SH-SY5Y (cell line): ENCODE measurements around the gene SEC11A.

Experiments used
- GATA2 ChIP-seq: IDR thresholded peaks from 2 replicates; pipeline ENCODE4 v1.6.1; 2011; ENCODE audit warnings: mild to moderate bottlenecking, low read depth, low read length
- GATA3 ChIP-seq: IDR thresholded peaks from 2 replicates; pipeline ENCODE4 v1.6.1; 2011; ENCODE audit warnings: low read depth, mild to moderate bottlenecking, low read length, moderate library complexity

The SEC11A gene

GRCh38 chr15:84659904-84660781 lies 55.8 kb downstream of the SEC11A start:
- TF ChIP-seq GATA3 (no peak), GATA2 (no peak)

DNA sequence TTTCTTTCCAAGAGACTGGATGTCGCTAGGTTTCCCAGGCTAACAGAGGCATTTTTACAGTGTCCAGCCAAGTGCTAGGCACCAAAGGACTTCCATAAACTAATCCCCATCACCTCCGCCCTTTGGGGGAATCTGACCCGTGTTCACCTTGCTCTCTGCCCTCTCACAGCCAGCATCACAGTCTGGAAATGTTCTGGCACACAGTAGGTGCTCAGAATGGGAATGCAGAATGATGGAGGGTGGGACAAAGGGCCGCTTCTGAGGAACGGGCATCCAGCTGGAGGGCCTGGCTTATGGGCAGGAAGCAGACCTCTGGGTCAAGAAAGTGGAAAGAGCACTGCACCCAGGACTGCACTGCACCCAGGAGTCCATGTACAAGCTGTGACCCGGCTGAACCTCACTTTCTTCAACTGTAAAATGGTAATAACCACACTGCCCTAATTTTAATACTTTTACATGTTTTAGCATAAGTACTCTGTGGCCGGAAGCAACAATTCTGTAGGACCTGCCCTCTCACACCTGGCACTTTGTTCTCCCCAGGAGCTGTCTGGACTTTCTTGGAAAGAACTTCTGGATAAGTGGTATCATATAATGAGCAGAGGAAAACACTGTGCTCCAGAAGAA lies 57.0 kb downstream of the SEC11A start:
- TF ChIP-seq GATA3 (no peak), GATA2 (no peak)

GRCh38 chr15:84658080-84658787 lies 57.7 kb downstream of the SEC11A start, which contains the start of gene NMB:
TSS of gene NMB (minus strand) at chr15:84658199. CDS start at chr15:84658152, 47 bp downstream.
- TF ChIP-seq GATA2 (no peak), GATA3 (no peak)

GRCh38 chr15:84657748-84658079 lies 58.2 kb downstream of the SEC11A start:
- no peak for TF ChIP-seq GATA2
- TF ChIP-seq GATA3, result no peak

DNA sequence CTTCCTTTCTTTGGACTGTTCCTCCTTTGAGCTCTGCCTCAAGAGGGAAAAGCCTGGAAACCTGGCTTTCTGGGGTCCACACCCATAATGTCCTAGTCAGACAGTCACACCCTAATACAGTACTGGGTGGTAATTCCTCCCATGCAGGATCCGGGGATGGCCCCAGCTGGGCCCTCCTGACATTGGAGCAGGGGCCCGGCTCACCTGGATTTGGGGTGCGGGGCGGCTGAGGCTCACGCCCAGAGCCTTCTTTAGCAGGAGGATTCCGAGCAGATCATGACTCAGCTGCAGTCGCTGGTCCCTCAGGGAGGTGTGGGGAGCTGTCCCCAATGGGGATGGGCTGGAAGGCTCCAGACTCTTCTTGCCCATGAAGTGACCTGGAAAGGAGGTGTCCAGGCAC lies 59.0 kb downstream of the SEC11A start:
- TF ChIP-seq GATA3, result no peak
- no peak for TF ChIP-seq GATA2

DNA sequence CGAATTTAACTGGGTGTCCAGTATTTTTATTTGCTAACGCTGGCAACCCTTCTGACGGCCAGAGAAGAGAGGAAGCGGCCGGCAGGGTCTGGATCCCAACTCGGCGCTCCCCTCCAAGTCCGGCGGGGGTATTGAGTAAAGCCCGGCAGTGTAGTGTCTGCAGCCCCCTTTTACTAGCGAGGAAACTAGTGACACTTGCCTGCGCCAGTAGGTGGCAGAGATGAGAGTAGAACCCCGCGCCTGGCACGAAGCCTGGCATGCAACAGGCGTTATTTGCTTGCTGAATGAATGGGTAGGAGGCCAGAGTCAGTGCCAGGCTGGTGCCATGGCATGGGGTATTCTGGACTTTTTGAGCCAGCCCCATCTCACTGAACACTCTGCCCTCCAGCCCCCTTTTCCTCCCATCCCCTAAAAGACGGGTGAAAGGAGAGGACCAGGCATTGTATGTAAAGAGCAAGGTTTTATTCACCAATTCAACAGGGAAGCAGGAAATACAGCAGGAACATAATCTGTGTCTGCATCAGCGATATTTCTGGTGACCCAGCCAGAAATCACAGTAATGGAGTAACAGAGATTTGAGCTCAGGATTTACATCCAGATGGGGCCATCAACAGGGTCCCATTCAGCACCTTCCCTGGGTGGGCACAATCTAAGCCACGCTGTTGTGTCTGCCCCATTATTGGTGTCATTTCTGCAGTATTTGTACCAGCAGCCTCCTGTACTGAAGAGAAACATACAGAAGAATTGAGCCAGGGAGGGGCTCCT lies 61.1 kb downstream of the SEC11A start:
- no peak for TF ChIP-seq GATA2

DNA sequence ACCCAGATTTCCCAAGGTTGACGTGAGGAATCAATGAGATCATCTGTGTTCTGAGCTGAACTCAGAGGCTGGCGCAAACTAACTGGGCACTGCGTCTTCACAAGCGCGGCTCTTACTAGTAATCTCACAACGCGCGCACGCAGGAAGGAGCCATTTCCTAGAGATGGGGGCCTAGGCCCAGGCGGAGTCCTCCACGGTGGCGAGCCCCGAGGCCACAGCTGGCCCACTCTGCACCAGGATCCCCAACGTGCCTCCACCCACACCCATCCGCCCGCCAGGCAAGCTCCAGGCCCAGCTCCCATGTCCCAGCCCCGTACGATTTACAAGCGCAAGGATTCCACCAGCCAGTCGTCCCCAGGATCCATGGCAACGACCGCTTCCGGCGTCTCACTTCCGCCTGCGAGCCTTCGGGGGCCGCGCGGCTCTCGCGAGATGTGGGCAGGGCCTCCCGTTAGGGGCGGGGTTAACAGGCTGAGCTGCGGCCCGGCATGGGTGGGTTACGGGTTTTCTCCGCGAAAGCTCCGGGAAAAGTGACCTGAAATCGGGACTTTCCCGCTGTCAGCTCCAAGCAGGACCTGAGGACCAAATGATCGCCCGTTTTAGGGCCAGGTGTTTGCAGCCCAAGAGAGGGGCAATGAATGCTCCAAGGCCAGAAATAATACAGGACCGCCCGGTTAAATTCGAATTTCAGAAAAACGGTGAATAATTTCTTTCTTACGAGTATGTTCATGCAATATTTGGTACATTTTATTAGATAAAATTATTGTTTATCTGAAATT lies 61.8 kb downstream of the SEC11A start, which contains the start of gene WDR73:
WDR73 (minus strand) TSS at position 374 of the 779 bp plus-strand sequence; CDS start at position 365, 9 bp downstream.
- no peak for TF ChIP-seq GATA3
- TF ChIP-seq GATA2, result no peak

DNA sequence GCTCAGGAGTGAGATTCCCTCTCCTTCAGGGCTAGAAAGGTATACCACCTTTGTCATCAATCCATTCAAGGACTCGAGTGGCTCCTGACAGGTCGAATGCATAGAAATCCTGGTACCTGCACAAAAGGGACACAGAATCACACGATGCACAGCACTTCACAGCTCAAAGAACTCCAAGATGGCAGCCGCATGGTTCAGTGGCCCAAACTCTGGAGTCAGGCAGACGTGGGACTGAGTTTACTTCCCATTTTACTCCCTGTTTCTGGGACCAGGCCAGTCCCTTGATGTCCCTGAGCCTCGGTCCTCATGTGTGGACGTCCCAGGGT lies 62.4 kb downstream of the SEC11A start:
- TF ChIP-seq GATA3 (no peak), GATA2 (no peak)

DNA sequence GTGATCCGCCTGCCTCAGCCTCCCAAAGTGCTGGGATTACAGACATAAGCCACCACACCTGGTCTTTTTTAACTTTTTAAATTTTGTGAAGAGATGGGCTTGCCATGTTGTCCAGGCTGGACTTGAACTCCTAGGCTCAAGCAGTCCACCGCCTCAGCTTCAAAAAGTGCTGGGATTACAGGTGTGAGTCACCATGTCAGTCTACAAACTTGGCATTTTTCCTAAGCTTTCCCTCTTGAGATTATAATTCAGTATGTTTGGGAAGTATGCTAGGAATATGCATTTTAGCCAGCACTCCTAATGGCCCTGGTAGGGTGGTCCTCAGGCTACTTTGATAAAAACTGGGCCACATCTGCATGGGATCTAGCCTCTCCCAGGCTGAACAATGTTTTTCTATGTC lies 66.2 kb downstream of the SEC11A start:
- TF ChIP-seq GATA2 (no peak), GATA3 (no peak)

DNA sequence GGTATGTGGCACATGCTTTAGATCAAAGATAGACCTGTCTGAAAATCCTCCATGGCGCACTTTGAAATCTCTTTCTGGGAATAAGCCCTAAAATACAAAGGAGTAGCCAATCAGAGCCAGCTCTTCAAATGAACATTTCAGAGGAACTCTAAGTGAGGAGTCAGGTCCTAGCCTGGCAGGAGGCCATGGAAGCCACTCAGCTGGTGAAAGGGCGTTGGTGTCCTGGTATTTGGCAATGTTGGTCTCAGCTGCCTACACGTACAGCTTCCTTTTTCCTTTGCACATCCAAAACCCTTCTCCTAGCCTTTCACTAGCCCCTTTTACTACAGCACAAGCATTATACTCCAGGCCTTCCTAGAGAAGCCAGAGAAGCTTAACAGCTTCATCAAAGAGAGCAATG lies 67.4 kb downstream of the SEC11A start:
- TF ChIP-seq GATA3 (no peak), GATA2 (no peak)

GRCh38 chr15:84647726-84648125 lies 68.2 kb downstream of the SEC11A start:
- TF ChIP-seq GATA3, result no peak
- no peak for TF ChIP-seq GATA2

DNA sequence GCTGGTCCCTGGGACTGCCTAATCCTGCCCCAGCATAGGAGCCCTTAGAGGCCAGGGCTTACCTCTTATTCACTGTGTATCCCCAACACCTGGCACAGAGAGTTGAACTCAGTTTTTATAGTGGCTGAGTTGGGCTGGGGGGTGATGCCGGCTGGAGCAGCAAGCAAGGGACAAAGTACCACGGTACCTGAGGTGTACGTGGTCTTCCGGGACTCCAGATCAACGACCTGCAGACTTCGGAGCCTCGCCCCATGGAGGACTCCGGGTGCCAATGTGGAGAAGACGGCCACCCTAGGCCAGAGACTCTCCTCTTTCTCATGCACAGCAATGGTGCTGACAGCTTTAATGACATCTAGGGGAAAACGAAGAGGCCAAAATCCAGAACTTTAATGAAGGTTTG lies 69.9 kb downstream of the SEC11A start:
- TF ChIP-seq GATA3 (no peak), GATA2 (no peak)

DNA sequence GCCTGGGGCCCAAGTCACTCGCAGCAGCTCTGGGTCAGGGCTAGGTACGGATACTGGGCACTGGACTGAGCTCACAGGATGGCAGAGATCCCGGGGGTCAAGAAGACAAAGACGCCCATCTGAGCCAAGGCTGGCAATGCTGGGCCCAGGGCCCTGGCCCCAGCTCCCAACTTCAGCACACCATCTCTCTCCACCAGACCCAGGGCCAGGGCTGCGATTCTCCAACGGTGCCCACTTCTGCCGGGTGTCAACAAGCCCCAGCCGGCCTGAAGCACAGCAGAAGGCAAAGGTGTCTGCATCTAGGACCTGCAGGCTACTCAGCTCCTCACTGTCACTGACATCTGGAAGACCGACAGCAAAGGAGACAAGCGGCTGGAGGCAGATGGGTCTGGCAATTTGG lies 70.4 kb downstream of the SEC11A start:
- TF ChIP-seq GATA3, result no peak
- no peak for TF ChIP-seq GATA2

GRCh38 chr15:84643838-84644237 lies 72.1 kb downstream of the SEC11A start:
- TF ChIP-seq GATA2 (no peak), GATA3 (no peak)

- no peak for TF ChIP-seq GATA2
Measured at GRCh38 chr15:84638103-84638502, 77.8 kb downstream of the SEC11A start.
